ENCODE data around the gene PKN1.

DNA sequence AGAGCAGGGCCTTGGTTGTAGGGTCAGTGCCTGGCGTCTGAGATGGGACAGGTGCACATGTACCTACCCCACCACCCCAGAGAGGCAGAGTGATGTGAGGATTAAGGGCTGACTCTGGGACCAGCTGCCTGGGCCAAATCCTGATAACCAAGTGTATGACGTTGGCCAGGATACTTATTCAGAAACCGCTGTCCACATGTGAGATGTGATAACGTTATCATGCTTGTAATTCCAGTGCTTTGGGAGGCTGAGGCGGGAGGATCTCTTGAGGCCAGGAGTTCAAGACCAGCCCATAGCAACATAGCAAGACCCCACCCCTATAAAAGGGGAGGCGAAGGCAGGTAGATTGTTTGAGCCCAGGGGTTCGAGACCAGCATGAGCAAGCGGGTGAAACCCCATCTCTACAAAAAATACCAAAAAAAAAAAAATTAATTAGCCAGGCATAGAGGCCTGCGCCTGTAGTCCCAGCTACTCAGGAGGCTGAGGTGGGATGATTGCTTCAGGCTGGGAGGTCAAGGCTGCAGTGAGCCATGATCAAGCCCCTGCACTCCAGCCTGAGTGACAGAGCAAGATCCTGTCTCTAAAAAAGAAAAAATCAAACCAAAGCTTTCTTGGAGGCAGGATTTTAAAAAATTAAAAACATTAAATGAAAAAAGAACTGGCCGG lies 41.8 kb upstream of the PKN1 start:
- TF ChIP-seq, protein P1, sequence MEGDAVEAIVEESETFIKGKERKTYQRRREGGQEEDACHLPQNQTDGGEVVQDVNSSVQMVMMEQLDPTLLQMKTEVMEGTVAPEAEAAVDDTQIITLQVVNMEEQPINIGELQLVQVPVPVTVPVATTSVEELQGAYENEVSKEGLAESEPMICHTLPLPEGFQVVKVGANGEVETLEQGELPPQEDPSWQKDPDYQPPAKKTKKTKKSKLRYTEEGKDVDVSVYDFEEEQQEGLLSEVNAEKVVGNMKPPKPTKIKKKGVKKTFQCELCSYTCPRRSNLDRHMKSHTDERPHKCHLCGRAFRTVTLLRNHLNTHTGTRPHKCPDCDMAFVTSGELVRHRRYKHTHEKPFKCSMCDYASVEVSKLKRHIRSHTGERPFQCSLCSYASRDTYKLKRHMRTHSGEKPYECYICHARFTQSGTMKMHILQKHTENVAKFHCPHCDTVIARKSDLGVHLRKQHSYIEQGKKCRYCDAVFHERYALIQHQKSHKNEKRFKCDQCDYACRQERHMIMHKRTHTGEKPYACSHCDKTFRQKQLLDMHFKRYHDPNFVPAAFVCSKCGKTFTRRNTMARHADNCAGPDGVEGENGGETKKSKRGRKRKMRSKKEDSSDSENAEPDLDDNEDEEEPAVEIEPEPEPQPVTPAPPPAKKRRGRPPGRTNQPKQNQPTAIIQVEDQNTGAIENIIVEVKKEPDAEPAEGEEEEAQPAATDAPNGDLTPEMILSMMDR (IDR thresholded peaks at IDR 0.05; ENCODE audit: borderline replicate concordance, extremely low read depth, low read length, poor library complexity, severe bottlenecking) = no peak
- TF ChIP-seq EZH2 (IDR thresholded peaks at IDR 0.05; ENCODE audit: borderline replicate concordance, low read depth, low read length, severe bottlenecking) = no peak
